Peyer's patch (tissue), 4 donors: Measurements from ENCODE around the gene HSF4.

Experiments
- CTCF ChIP-seq, 6 experiments: fragments of 450-650 bp in 4 of 6; fragments of 200-600 bp in 2 of 6; sonication (generic) in 1 of 6; IDR thresholded peaks; one replicate each; pipeline ENCODE4 v1.5.1; 2017 to 2019; ENCODE audit warnings: antibody characterized with exemption in 6 of 6, mild to moderate bottlenecking in 3 of 6, moderate library complexity in 1 of 6
- POLR2A ChIP-seq, 2 donors: fragments of 450-650 bp; IDR thresholded peaks; one replicate each; pipeline ENCODE4 v1.5.1; 2017; ENCODE audit warnings: antibody characterized with exemption in 2 of 2, mild to moderate bottlenecking in 2 of 2, moderate library complexity in 2 of 2

DNA sequence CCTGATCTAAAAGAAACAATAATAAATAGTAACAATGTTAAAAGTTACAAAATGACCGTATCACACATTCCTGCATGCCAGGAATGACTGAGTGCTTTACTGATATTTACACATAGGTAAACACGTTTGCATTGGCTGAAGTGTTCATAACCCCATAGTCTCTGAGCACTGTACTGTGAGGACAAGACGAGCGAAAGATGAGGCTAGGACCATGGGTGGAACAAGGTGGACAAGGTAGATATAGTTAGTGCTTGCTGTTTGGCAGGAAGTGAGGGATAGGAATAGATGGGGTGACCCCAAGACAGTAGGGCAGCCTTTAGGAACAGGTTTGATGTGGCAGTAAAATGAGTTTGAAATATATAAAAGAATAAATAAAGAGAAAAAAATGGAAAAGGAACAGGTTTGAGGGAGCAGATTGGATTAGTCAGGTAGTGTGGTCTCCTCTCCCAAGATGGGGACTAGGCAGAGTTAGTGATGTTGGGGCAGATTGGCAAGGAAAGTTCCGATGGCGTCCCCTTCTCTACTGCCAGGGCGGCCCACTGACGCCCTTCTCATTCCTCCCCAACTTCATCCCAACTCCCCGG lies 27.0 kb downstream of the HSF4 start:
- TF ChIP-seq CTCF (IDR thresholded peaks at IDR 0.05) (no peak), POLR2A (IDR thresholded peaks at IDR 0.05) (no peak)
